ENCODE measurements around the gene DDX42. TPM values are rescaled to one million over a fixed set of nuclear protein-coding genes. Genes with fewer than 3 reads are reported as not detected.

The DDX42 gene
- total RNA-seq, 1 donor from 2014 or later = 197 TPM

DNA sequence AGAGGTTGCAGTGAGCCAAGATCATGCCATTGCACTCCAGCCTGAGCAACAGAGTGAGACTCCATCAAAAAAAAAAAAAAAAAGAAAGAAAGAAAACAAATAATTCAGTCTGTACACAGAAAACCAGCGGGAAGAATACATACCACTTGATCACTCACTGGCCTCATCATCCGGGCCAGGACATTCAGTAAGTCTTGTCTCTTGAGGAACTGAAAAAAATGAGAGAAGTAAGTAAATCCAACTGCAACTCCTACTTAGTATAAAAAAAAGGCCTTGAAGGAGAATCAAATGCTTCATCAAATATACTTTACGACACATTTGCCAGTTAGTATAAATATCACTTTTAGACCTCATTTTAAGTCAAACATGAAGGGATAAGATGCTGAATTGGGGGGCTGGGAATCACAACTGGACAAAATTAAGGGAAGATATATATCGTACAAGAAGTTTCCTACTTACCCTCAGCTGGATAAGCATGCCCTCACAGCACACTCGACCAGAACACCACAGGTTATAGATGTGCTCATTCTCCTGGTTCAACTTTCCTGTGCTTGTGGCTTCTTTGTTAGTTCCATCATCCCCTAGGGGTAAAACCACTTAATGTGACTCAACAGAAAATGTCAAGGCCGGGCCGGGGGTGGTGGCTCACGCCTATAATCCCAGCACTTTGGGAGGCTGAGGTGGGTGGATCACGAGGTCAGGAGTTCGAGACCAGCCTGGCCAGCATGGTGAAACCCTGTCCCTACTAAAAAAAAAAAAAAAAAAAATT is 13.0 kb upstream of the DDX42 start:
- TF ChIP-seq, protein P1, sequence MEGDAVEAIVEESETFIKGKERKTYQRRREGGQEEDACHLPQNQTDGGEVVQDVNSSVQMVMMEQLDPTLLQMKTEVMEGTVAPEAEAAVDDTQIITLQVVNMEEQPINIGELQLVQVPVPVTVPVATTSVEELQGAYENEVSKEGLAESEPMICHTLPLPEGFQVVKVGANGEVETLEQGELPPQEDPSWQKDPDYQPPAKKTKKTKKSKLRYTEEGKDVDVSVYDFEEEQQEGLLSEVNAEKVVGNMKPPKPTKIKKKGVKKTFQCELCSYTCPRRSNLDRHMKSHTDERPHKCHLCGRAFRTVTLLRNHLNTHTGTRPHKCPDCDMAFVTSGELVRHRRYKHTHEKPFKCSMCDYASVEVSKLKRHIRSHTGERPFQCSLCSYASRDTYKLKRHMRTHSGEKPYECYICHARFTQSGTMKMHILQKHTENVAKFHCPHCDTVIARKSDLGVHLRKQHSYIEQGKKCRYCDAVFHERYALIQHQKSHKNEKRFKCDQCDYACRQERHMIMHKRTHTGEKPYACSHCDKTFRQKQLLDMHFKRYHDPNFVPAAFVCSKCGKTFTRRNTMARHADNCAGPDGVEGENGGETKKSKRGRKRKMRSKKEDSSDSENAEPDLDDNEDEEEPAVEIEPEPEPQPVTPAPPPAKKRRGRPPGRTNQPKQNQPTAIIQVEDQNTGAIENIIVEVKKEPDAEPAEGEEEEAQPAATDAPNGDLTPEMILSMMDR (IDR thresholded peaks at IDR 0.05; ENCODE audit: unreplicated experiment) = no peak
- Mint-ChIP-seq H3K27ac (no peak overlapping the region), H3K9me3 (no peaks in the 10 kb centered on the region), H3K36me3 (peaks cover 32% of the 10 kb centered on the region), H3K4me1 (no peaks in the 10 kb centered on the region), H3K4me3 (no peak overlapping the region), H3K27me3 (ENCODE audit: low read depth) (no peaks in the 10 kb centered on the region)
- DNase-seq (ENCODE audit: low spot score in 2 of 2, unreplicated experiment in 2 of 2) = no peak

DNA sequence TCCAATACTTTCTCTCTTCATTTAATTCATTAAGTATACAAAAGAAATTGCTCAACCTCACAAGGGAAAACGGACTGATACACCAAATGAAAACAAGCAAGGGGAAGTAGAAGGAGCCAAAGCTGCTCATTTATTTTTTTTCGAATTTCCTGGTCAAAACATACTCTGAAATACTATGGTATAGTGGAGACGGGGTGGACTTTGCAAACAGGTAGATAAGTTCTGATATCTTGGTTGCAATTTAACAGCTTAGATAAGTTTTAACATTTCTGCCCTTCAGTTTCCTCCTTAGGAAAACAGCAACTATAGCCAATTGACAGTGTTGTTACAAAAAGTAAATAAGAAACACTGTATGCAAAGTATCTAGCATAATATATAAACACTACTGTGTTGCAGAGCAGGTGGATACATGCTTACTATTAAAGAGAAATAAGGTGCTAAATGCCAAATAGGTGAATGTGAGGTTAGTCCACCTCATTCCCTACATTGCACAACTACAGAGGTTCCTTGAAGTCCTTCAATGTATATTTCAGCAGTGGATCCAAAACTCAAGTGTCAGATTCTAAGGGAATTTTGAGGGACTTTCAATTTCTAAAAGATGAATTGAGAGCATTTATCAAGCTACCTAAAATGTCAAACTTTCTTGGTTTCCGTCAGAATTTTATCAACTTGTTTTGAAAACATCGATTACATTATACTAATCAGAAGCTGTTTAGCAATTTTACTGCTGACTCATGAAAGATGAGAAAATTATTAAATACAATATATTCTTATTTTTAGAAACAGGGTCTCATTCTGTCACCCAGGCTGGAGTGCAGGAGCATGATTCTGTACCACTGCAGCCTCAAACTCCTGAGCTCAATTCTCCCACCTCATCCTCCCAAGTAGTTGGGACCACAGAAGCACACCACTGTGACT is 11.6 kb upstream of the DDX42 start:
- peaks cover 25% of the 10 kb centered on the region for H3K36me3 Mint-ChIP-seq
- no peaks in the 10 kb centered on the region for H3K9me3 Mint-ChIP-seq
- H3K27me3 Mint-ChIP-seq (ENCODE audit: low read depth) = no peaks in the 10 kb centered on the region
- H3K4me3 Mint-ChIP-seq = no peak overlapping the region
- no peak for DNase-seq (ENCODE audit: low spot score in 2 of 2, unreplicated experiment in 2 of 2)
- H3K27ac Mint-ChIP-seq = no peak overlapping the region
- no peaks in the 10 kb centered on the region for H3K4me1 Mint-ChIP-seq
- TF ChIP-seq, protein P1 (IDR thresholded peaks at IDR 0.05; ENCODE audit: unreplicated experiment) = no peak

DNA sequence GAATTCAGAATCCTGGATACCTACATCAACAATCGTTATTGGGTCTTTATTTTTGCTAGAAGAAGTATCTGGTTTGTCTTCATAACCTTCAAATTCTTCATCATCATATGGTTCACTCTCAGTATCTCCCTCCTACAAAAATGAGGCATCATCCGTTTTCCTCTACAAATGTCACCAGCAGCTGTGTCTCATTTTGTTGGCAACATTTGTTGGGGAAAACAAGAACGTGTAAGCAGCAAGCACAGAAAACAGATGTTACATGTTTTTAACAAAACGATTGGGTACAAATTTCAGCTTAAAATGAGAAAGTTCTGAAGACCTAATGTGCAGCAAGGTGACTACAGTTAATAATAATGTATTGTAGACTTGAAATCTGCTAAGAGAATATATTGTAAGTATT is 9.3 kb upstream of the DDX42 start:
- DNase-seq (ENCODE audit: low spot score in 2 of 2, unreplicated experiment in 2 of 2) = no peak
- H3K9me3 Mint-ChIP-seq = no peaks in the 10 kb centered on the region
- no peaks in the 10 kb centered on the region for H3K27me3 Mint-ChIP-seq (ENCODE audit: low read depth)
- H3K4me1 Mint-ChIP-seq = no peaks in the 10 kb centered on the region
- H3K36me3 Mint-ChIP-seq = peaks cover 22% of the 10 kb centered on the region
- no peak overlapping the region for H3K27ac Mint-ChIP-seq
- TF ChIP-seq, protein P1 (IDR thresholded peaks at IDR 0.05; ENCODE audit: unreplicated experiment) = no peak
- H3K4me3 Mint-ChIP-seq = no peak overlapping the region

- peaks cover 15% of the 10 kb centered on the region for H3K36me3 Mint-ChIP-seq
- H3K9me3 Mint-ChIP-seq = no peaks in the 10 kb centered on the region
- no peak overlapping the region for H3K27ac Mint-ChIP-seq
- no peak for DNase-seq (ENCODE audit: low spot score in 2 of 2, unreplicated experiment in 2 of 2)
- H3K4me3 Mint-ChIP-seq = no peak overlapping the region
- TF ChIP-seq, protein P1 (IDR thresholded peaks at IDR 0.05; ENCODE audit: unreplicated experiment) = no peak
- H3K27me3 Mint-ChIP-seq (ENCODE audit: low read depth) = no peaks in the 10 kb centered on the region
- H3K4me1 Mint-ChIP-seq = peaks cover 7% of the 10 kb centered on the region
Observed at GRCh38 chr17:63766754-63767153, 7.2 kb upstream of the DDX42 start.

DNA sequence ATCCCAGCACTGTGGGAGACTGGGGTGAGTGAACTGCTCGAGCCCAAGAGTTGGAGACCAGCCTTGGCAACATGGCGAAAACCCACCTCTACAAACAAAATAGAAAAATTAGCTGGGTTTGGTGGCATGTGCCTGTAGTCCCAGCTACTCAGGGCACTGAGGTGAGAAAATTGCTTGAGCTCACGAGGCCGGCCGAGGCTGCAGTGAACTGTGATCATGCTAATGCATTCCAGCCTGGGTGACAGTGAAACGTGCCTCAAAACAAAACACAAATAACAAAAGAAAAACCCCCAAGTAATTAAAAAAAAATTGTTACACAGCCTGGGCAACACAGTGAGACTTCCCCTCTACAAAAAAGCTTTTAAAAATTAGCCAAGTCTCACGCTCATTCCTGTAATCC is 5.5 kb upstream of the DDX42 start:
- TF ChIP-seq, protein P1 (IDR thresholded peaks at IDR 0.05; ENCODE audit: unreplicated experiment) = no peak
- H3K4me3 Mint-ChIP-seq = no peak overlapping the region
- H3K36me3 Mint-ChIP-seq = peaks cover 12% of the 10 kb centered on the region
- H3K9me3 Mint-ChIP-seq = no peaks in the 10 kb centered on the region
- DNase-seq (ENCODE audit: low spot score in 2 of 2, unreplicated experiment in 2 of 2) = no peak
- H3K4me1 Mint-ChIP-seq = peaks cover 15% of the 10 kb centered on the region
- H3K27me3 Mint-ChIP-seq (ENCODE audit: low read depth) = no peaks in the 10 kb centered on the region
- no peak overlapping the region for H3K27ac Mint-ChIP-seq

Measured in mesothelial cell of epicardium (in vitro differentiated cells).